CD4-positive, alpha-beta T cell (primary cell): ENCODE measurements around the gene SAMHD1. TPM values are rescaled to one million over a fixed set of nuclear protein-coding genes. Genes with fewer than 3 reads are reported as not detected.
"Not testable (repeated sequence)": the region's sequence is repeated elsewhere in the genome, so short reads cannot be mapped to it uniquely, and the experiment has no call there.

ENCODE experiments used
- ATAC-seq: fragments of 200-7000 bp; cut with Tn5 transposase; one replicate; pipeline ENCODE4 v1.10.0; 2022; ENCODE audit warnings: mild to moderate bottlenecking; ENCODE audit not compliant: poor library complexity
- CTCF ChIA-PET: fragments of 350-600 bp; sonication (Branson Sonifier 250); formaldehyde crosslinking; loops from one replicate; lab custom pipeline; 2021; ENCODE audit warnings: antibody characterized with exemption, inconsistent platforms; lab: Charles Lee
- POLR2A ChIA-PET: fragments of 350-600 bp; sonication (Branson Sonifier 250); formaldehyde crosslinking; loops from one replicate; lab custom pipeline; 2021; ENCODE audit warnings: antibody characterized with exemption, inconsistent platforms; lab: Charles Lee
- DNase-seq, 14 experiments: peaks; one replicate each; pipeline ENCODE4 v3.0.0-alpha.2; 2013 to 2020; ENCODE audit warnings: mixed read lengths in 2 of 14
- H3K27ac ChIP-seq, 2 donors: one replicate each; pipeline versions ENCODE4 v1.5.1 to v1.7.0; 2013; ENCODE audit warnings: low read length in 2 of 2, low read depth in 1 of 2, mild to moderate bottlenecking in 1 of 2
- H3K27me3 ChIP-seq, 2 experiments: 1 replicate in 1 of 2; 2 replicates in 1 of 2; pipeline versions ENCODE4 v1.6.1 to v1.7.0; 2013; ENCODE audit warnings: low read length in 2 of 2, control low read depth in 1 of 2, mild to moderate bottlenecking in 1 of 2, moderate library complexity in 1 of 2; ENCODE audit not compliant: insufficient read depth in 2 of 2, control insufficient read depth in 1 of 2
- H3K36me3 ChIP-seq: one replicate; pipeline ENCODE4 v1.6.1; 2013; ENCODE audit warnings: low read length, control low read depth; ENCODE audit not compliant: insufficient read depth
- H3K4me1 ChIP-seq: one replicate; pipeline ENCODE4 v1.6.1; 2013; ENCODE audit warnings: low read length, control low read depth; ENCODE audit not compliant: insufficient read depth
- H3K4me3 ChIP-seq: one replicate; pipeline ENCODE4 v1.5.1; 2013; ENCODE audit warnings: mild to moderate bottlenecking, low read length, moderate library complexity
- H3K9me3 ChIP-seq, 2 experiments: 1 replicate in 1 of 2; 2 replicates in 1 of 2; pipeline versions ENCODE4 v1.6.1 to v1.7.0; 2013; ENCODE audit warnings: low read length in 2 of 2, mild to moderate bottlenecking in 2 of 2, control low read depth in 1 of 2, moderate library complexity in 1 of 2; ENCODE audit not compliant: control insufficient read depth in 1 of 2, insufficient read depth in 1 of 2
- H3K27ac Mint-ChIP-seq: one replicate; pipeline ENCODE4 v1.8.0; 2020; ENCODE audit warnings: mixed read lengths
- H3K27me3 Mint-ChIP-seq: one replicate; pipeline ENCODE4 v1.8.0; 2021; ENCODE audit warnings: mixed read lengths
- H3K36me3 Mint-ChIP-seq: one replicate; pipeline ENCODE4 v1.8.0; 2021; ENCODE audit warnings: low read depth, mixed read lengths
- H3K4me1 Mint-ChIP-seq: one replicate; pipeline ENCODE4 v1.8.0; 2021; ENCODE audit warnings: low read depth, mixed read lengths
- H3K4me3 Mint-ChIP-seq: one replicate; pipeline ENCODE4 v1.8.0; 2020; ENCODE audit warnings: mild to moderate bottlenecking, mixed read lengths
- H3K9me3 Mint-ChIP-seq: one replicate; pipeline ENCODE4 v1.8.0; 2020; ENCODE audit warnings: mixed read lengths
- CTCF ChIP-seq: fragments of 200-600 bp; IDR thresholded peaks from one replicate; pipeline ENCODE4 v1.8.0; 2022; ENCODE audit warnings: antibody characterized with exemption, mild to moderate bottlenecking
- intact Hi-C, 2 experiments: fragments of 100-400 bp; cut with DNase I in 1 of 2; cut with micrococcal nuclease in 1 of 2; formaldehyde crosslinking; loops; one replicate each; pipeline versions ENCODE4 v1.15.1 to v1.9.0; 2023 to 2025; cut with DNase I, micrococcal nuclease
- total RNA-seq, 174 experiments: library from RNA in 2 of 174; stranded (reverse) in 2 of 174; gene quantifications; one replicate each; pipeline ENCODE4 v1.2.3 and lab custom pipeline; 2021 to 2026

The SAMHD1 gene
- total RNA-seq, 2 experiments from 2014 or later, result 232 to 239 TPM

DNA sequence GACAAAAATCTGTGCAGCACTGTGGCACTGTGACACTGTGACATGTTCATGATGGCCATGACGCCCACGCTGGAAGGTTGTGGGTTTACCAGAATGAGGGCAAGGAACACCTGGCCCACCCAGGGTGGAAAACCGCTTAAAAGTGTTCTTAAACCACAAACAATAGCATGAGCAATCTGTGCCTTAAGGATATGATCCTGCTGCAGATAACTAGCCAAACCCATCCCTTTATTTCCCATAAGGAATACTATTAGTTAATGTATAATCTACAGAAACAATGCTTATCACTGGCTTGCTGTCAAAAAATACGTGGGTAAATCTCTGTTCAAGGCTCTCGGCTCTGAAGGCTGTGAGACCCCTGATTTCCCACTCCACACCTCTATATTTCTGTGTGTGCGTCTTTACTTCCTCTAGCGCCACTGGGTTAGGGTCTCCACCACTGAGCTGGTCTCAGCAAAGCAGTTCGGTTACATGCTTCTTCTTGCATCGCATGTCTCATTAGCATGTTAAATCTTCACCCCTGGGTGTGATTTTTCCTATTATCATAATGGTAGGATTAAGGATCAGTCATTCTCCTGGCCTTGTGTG is 10.9 kb upstream of the SAMHD1 start:
- H3K36me3 Mint-ChIP-seq, DNase-seq, H3K27me3 Mint-ChIP-seq, ATAC-seq, H3K4me3 Mint-ChIP-seq, H3K9me3 Mint-ChIP-seq, CTCF ChIA-PET, H3K4me3 ChIP-seq, H3K27ac ChIP-seq, H3K27me3 ChIP-seq, H3K36me3 ChIP-seq, intact Hi-C loops: not testable (repeated sequence)
- POLR2A ChIA-PET, result interaction anchor here (0.6 to 0.7 kb wide), 2 partner anchors 11 to 16 kb away, joined by 3 to 7 read pairs; no protein-coding TSS in a partner anchor
- H3K4me1 Mint-ChIP-seq, result peaks cover 40% of the 10 kb centered on the region
- H3K27ac Mint-ChIP-seq, result peak overlapping the region; percentile 42
- Histone ChIP-seq H3K4me1 (peaks cover 18% of the 10 kb centered on the region), H3K9me3 (peaks cover 7 to 11% of the 10 kb centered on the region in 2 experiments)

DNA sequence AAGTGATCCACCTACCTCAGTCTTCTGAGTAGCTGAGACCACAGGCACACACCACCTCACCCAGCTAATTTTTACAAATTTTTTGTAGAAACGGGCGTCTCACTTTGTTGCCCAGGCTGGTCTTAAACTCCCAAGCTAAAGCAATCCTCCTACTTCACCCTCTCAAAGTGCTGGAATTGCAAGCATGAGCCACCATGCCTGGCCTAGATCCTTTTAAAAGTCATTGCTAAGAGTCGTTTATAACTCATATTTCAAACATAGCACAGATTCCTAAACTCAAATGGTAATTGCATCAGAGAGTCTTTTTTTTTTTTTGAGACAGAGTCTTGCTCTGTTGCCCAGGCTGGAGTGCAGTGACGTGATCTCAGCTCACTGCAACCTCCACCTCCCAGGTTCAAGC is 7.7 kb upstream of the SAMHD1 start:
- Mint-ChIP-seq H3K27me3 (no peaks in the 10 kb centered on the region), H3K36me3 (no peaks in the 10 kb centered on the region), H3K27ac (no peak overlapping the region), H3K9me3 (no peaks in the 10 kb centered on the region), H3K4me1 (peaks cover 37% of the 10 kb centered on the region), H3K4me3 (no peak overlapping the region)
- Histone ChIP-seq H3K36me3 (no peaks in the 10 kb centered on the region), H3K27ac (no peak overlapping the region), H3K4me1 (peaks cover 36% of the 10 kb centered on the region), H3K9me3 (peaks cover 7 to 11% of the 10 kb centered on the region in 2 experiments), H3K27me3 (no peaks in the 10 kb centered on the region), H3K4me3 (no peak overlapping the region)
- POLR2A ChIA-PET, result no interaction called here
- no peak for DNase-seq
- CTCF ChIA-PET, result no interaction called here
- ATAC-seq, result no peak
- TF ChIP-seq CTCF, result no peak
- intact Hi-C loops, result no loop called here

DNA sequence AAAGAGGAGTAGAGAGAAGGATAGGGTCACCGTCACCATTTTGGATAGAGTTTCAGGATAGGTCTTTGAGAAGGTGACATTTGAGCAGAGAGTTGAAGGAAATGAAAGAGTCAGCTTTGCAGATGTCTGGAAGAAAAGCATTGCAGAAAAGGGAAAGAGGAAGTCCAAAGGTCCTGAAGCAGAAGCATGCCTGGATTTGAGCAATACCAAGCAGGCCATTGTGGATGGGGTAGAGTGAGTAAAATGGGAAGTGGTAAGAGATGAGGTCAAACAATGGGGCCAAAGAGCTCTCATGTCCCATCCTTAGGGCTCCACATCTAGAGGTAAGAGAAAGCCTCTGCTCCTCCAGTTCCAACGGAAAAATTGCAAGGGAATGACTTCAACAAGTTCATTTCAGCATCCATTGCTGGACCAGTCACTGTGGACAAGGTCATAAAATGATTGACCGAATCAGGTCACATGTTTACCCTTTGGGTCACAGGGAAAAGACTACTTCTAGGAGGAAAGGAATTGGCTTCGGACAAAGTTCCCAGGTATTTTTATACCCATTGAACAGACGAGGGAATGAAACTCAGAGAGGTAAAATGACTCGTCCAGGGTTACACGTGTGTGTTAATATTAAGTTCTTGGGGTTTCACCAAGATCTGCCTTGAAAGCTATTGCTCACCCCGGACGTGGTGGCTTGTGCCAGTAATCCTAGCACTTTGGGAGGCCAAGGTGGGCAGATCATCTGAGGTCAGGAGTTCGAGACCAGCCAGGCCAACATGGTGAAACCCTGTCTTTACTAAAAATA is 6.6 kb upstream of the SAMHD1 start:
- Mint-ChIP-seq H3K4me1 (peaks cover 39% of the 10 kb centered on the region), H3K36me3 (no peaks in the 10 kb centered on the region), H3K27me3 (no peaks in the 10 kb centered on the region), H3K4me3 (no peak overlapping the region), H3K27ac (no peak overlapping the region), H3K9me3 (no peaks in the 10 kb centered on the region)
- peaks cover 38% of the 10 kb centered on the region for H3K4me1 ChIP-seq
- DNase-seq (peak in 3 of 14 experiments; percentile 24 to 60 (median 50)), ATAC-seq (no peak)
- POLR2A ChIA-PET, result interaction anchor here (1.4 kb wide), 2 partner anchors 11 to 17 kb away, joined by 3 to 4 read pairs; no protein-coding TSS in a partner anchor
- H3K9me3 ChIP-seq, result peaks cover 7 to 11% of the 10 kb centered on the region in 2 experiments
- H3K27me3 ChIP-seq, result no peaks in the 10 kb centered on the region
- no peak for TF ChIP-seq CTCF
- H3K4me3 ChIP-seq, result no peak overlapping the region
- CTCF ChIA-PET, result no interaction called here
- H3K27ac ChIP-seq, result no peak overlapping the region
- intact Hi-C loops, result no loop called here
- H3K36me3 ChIP-seq, result no peaks in the 10 kb centered on the region
